ENCODE data around the gene PDYN. TPM values are rescaled to one million over a fixed set of nuclear protein-coding genes. Genes with fewer than 3 reads are reported as not detected.

Gene PDYN
- total and polyA plus RNA-seq, 10 donors, result not detected

DNA sequence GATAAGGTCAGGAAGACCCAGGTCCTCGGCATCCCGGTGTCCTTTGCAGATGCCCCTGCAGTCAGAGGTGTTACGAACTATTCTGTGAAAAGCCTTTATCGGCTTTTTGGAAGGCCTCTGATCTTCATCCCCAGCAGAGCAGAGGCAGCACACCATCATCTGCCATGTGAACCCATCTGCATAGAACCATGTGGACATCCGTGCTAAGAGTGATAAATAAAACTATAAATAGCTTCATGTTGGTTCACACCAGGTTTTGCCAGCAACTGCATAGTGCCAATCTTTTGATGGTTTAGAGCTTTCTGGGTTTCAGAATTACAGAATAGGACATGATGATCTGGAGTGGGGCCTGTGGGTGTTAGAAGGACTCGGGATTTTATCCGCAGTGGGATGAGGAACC lies 65.1 kb downstream of the PDYN start:
- intact Hi-C loops (cut with DNase I; ENCODE audit: low total_unique reads), result no loop called here
- H3K27ac ChIP-seq, result no peak overlapping the region

More for the DNA sequence above, 65.1 kb downstream of the PDYN start:
- Histone ChIP-seq H3K4me3 (no peak overlapping the region), H3K36me3 (peaks cover 0 to 98% (median 6%) of the 10 kb centered on the region in 6 donors), H3K9me3 (no peaks in the 10 kb centered on the region), H3K4me1 (peaks cover 0 to 8% (median 0%) of the 10 kb centered on the region in 6 donors), H3K27me3 (replicated peaks in 1 of 7) (peaks cover 0 to 24% (median 0%) of the 10 kb centered on the region in 7 donors)
- 84 to 95% (median 93%) methylated on average over 7 of the region's 7 CpGs for WGBS, 5 donors
- TF ChIP-seq POLR2AphosphoS5 (IDR thresholded peaks at IDR 0.05), result no peak
- TF ChIP-seq POLR2A (IDR thresholded peaks at IDR 0.05), result no peak
- TF ChIP-seq, protein P1, sequence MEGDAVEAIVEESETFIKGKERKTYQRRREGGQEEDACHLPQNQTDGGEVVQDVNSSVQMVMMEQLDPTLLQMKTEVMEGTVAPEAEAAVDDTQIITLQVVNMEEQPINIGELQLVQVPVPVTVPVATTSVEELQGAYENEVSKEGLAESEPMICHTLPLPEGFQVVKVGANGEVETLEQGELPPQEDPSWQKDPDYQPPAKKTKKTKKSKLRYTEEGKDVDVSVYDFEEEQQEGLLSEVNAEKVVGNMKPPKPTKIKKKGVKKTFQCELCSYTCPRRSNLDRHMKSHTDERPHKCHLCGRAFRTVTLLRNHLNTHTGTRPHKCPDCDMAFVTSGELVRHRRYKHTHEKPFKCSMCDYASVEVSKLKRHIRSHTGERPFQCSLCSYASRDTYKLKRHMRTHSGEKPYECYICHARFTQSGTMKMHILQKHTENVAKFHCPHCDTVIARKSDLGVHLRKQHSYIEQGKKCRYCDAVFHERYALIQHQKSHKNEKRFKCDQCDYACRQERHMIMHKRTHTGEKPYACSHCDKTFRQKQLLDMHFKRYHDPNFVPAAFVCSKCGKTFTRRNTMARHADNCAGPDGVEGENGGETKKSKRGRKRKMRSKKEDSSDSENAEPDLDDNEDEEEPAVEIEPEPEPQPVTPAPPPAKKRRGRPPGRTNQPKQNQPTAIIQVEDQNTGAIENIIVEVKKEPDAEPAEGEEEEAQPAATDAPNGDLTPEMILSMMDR (IDR thresholded peaks at IDR 0.05 in 8 of 11, conservative IDR thresholded peaks at IDR 0.05 in 3 of 11), result no peak
- DNase-seq, result no peak

Other genes starting within 250 kb of the PDYN start
- gene SIRPA, start 98.7 kb downstream of the PDYN start, total RNA-seq, result 100 to 1,000 TPM in 1 of 7 donors, 10 to 100 TPM in 6; 28.9 to 104 (median 48.0) TPM
- gene SIRPA, start 98.7 kb downstream of the PDYN start, polyA plus RNA-seq, result 10 to 100 TPM in 2 of 3 donors, 1 to 10 TPM in 1; 9.8 to 15.9 (median 10.7) TPM
- gene STK35, start 107.8 kb upstream of the PDYN start, total RNA-seq, result 10 to 100 TPM; 12.1 to 25.4 (median 16.7) TPM
- 1 to 10 TPM; 1.8 to 4.7 (median 2.2) TPM for gene STK35, start 107.8 kb upstream of the PDYN start, polyA plus RNA-seq

Measured in spleen (tissue), 11 donors.